EL (cell line): ENCODE results near the gene NCL.
"Not testable (repeated sequence)": the region's sequence is repeated elsewhere in the genome, so short reads cannot be mapped to it uniquely, and the experiment has no call there.

Experiments used
- DNase-seq: peaks from one replicate; pipeline ENCODE4 v3.0.0-alpha.2; 2016

Gene NCL

GRCh38 chr2:231427116-231427515 lies 37.2 kb downstream of the NCL start:
- no peak for DNase-seq

- DNase-seq, result no peak
These were observed 38.2 kb downstream of the NCL start for GRCh38 chr2:231425811-231426703.

- peak; percentile 25 for DNase-seq
These were observed 38.9 kb downstream of the NCL start for GRCh38 chr2:231425291-231425810.

- DNase-seq, result no peak
These were observed 41.1 kb downstream of the NCL start for GRCh38 chr2:231423176-231423575.

- no peak for DNase-seq
These were observed 42.2 kb downstream of the NCL start for GRCh38 chr2:231422056-231422455.

GRCh38 chr2:231421051-231421580 lies 43.2 kb downstream of the NCL start:
- DNase-seq, result no peak

GRCh38 chr2:231418820-231419640 lies 45.3 kb downstream of the NCL start:
- DNase-seq, result no peak

GRCh38 chr2:231415029-231415428 lies 49.3 kb downstream of the NCL start:
- no peak for DNase-seq

GRCh38 chr2:231413921-231414476 lies 50.3 kb downstream of the NCL start:
- no peak for DNase-seq

GRCh38 chr2:231413456-231413855 lies 50.8 kb downstream of the NCL start:
- no peak for DNase-seq

- DNase-seq, result no peak
These were observed 51.7 kb downstream of the NCL start for GRCh38 chr2:231412618-231412963.

- peak; percentile 89 for DNase-seq
These were observed 52.3 kb downstream of the NCL start for GRCh38 chr2:231411831-231412617.

- no peak for DNase-seq
These were observed 53.0 kb downstream of the NCL start for GRCh38 chr2:231411237-231411636.

GRCh38 chr2:231410293-231411004 lies 53.8 kb downstream of the NCL start:
- DNase-seq, result no peak

GRCh38 chr2:231409776-231410175 lies 54.5 kb downstream of the NCL start:
- no peak for DNase-seq

- not testable (repeated sequence) for DNase-seq
These were observed 56.0 kb downstream of the NCL start for GRCh38 chr2:231408304-231408703.

GRCh38 chr2:231407686-231408085 lies 56.6 kb downstream of the NCL start:
- not testable (repeated sequence) for DNase-seq

GRCh38 chr2:231405601-231406367 lies 58.5 kb downstream of the NCL start:
- peak; percentile 50 for DNase-seq

GRCh38 chr2:231404183-231404578 lies 60.1 kb downstream of the NCL start:
- DNase-seq, result not testable (repeated sequence)
